HG02798 (cell line): ENCODE data around the gene PLA1A.
"Not testable (repeated sequence)": the region's sequence is repeated elsewhere in the genome, so short reads cannot be mapped to it uniquely, and the experiment has no call there.

Experiments used
- ATAC-seq: cut with Tn5 transposase; IDR thresholded peaks from one replicate; pipeline ENCODE4 v1.9.1; 2021; ENCODE audit warnings: mild to moderate bottlenecking; ENCODE audit not compliant: unreplicated experiment, poor library complexity

Gene PLA1A

GRCh38 chr3:119659606-119660291 lies 62.1 kb downstream of the PLA1A start:
- no peak for ATAC-seq

GRCh38 chr3:119660474-119661440 lies 63.1 kb downstream of the PLA1A start, which contains the start of gene POPDC2:
Gene POPDC2 (minus strand): TSS chr3:119660589. CDS start chr3:119660423, 166 bp downstream.
- ATAC-seq: no peak

GRCh38 chr3:119662604-119663373 lies 65.1 kb downstream of the PLA1A start:
- ATAC-seq: no peak

GRCh38 chr3:119663885-119664284 lies 66.2 kb downstream of the PLA1A start:
- no peak for ATAC-seq

GRCh38 chr3:119664370-119664769 lies 66.7 kb downstream of the PLA1A start:
- ATAC-seq: no peak

GRCh38 chr3:119664850-119665379 lies 67.2 kb downstream of the PLA1A start:
- no peak for ATAC-seq

GRCh38 chr3:119665954-119666559 lies 68.4 kb downstream of the PLA1A start:
- ATAC-seq: no peak

GRCh38 chr3:119669906-119670570 lies 72.4 kb downstream of the PLA1A start:
- ATAC-seq: no peak

GRCh38 chr3:119672776-119673175 lies 75.1 kb downstream of the PLA1A start:
- no peak for ATAC-seq

GRCh38 chr3:119673875-119674274 lies 76.2 kb downstream of the PLA1A start:
- ATAC-seq: no peak

- no peak for ATAC-seq
These were observed 77.6 kb downstream of the PLA1A start for GRCh38 chr3:119675188-119675874.

- ATAC-seq: no peak
These were observed 78.3 kb downstream of the PLA1A start for GRCh38 chr3:119676020-119676419.

GRCh38 chr3:119676771-119677640 lies 79.3 kb downstream of the PLA1A start, which contains the start of gene COX17:
Gene COX17 (minus strand): TSS chr3:119677406. CDS start chr3:119677310, 96 bp downstream.
- ATAC-seq: peak; percentile 93

- no peak for ATAC-seq
These were observed 79.9 kb downstream of the PLA1A start for GRCh38 chr3:119677641-119677934.

GRCh38 chr3:119678209-119678608 lies 80.5 kb downstream of the PLA1A start:
- ATAC-seq: not testable (repeated sequence)
